H7 (cell line): Measurements from ENCODE around the gene EIF4G2. TPM values are rescaled to one million over a fixed set of nuclear protein-coding genes. Genes with fewer than 3 reads are reported as not detected.

ENCODE experiments used
- DNase-seq: peaks from one replicate; pipeline ENCODE4 v3.0.0; 2012
- H3K27me3 ChIP-seq: 2 replicates; pipeline ENCODE4 v1.6.0; 2011; ENCODE audit warnings: mild to moderate bottlenecking, low read length; ENCODE audit not compliant: control insufficient read depth, insufficient read depth
- H3K36me3 ChIP-seq: replicated peaks from 2 replicates; pipeline ENCODE4 v1.5.1; 2011; ENCODE audit warnings: low read length; ENCODE audit not compliant: control insufficient read depth, insufficient read depth
- H3K4me3 ChIP-seq: 2 replicates; pipeline ENCODE4 v1.5.1; 2011; ENCODE audit warnings: low read depth, mild to moderate bottlenecking, control low read depth, low read length, moderate library complexity; ENCODE audit not compliant: insufficient read depth
- total RNA-seq: library from RNA; depleted of rRNA; stranded (reverse); fragments of >200 nt; shearing (Covaris generic); gene quantifications from 2 replicates; pipeline ENCODE4 v1.2.3, GENCODE V29; 2014

The EIF4G2 gene
- total RNA-seq, 1 experiment from 2014 or later, result 799 TPM

- Histone ChIP-seq H3K36me3 (peaks cover 10% of the 10 kb centered on the region), H3K4me3 (no peak overlapping the region), H3K27me3 (no peaks in the 10 kb centered on the region)
- peak; percentile 51 for DNase-seq
Observed at GRCh38 chr11:10770626-10771254, 38.0 kb downstream of the EIF4G2 start.

GRCh38 chr11:10764412-10764811 lies 44.3 kb downstream of the EIF4G2 start:
- peaks cover 5% of the 10 kb centered on the region for H3K36me3 ChIP-seq
- H3K4me3 ChIP-seq, result no peak overlapping the region
- no peak for DNase-seq
- H3K27me3 ChIP-seq, result no peaks in the 10 kb centered on the region

GRCh38 chr11:10763766-10764165 lies 45.0 kb downstream of the EIF4G2 start:
- peaks cover 5% of the 10 kb centered on the region for H3K36me3 ChIP-seq
- DNase-seq, result no peak
- H3K27me3 ChIP-seq, result no peaks in the 10 kb centered on the region
- H3K4me3 ChIP-seq, result no peak overlapping the region

- H3K36me3 ChIP-seq, result peaks cover 5% of the 10 kb centered on the region
- no peak for DNase-seq
- no peaks in the 10 kb centered on the region for H3K27me3 ChIP-seq
- H3K4me3 ChIP-seq, result no peak overlapping the region
Observed at GRCh38 chr11:10762913-10763421, 45.8 kb downstream of the EIF4G2 start.

- no peak overlapping the region for H3K4me3 ChIP-seq
- H3K36me3 ChIP-seq, result peaks cover 2% of the 10 kb centered on the region
- no peak for DNase-seq
- no peaks in the 10 kb centered on the region for H3K27me3 ChIP-seq
Observed at GRCh38 chr11:10762185-10762584, 46.5 kb downstream of the EIF4G2 start.

GRCh38 chr11:10761085-10761698 lies 47.5 kb downstream of the EIF4G2 start:
- Histone ChIP-seq H3K36me3 (peaks cover 5% of the 10 kb centered on the region), H3K27me3 (no peaks in the 10 kb centered on the region), H3K4me3 (no peak overlapping the region)
- no peak for DNase-seq

GRCh38 chr11:10758957-10759356 lies 49.8 kb downstream of the EIF4G2 start:
- H3K4me3 ChIP-seq, result no peak overlapping the region
- DNase-seq, result no peak
- no peaks in the 10 kb centered on the region for H3K27me3 ChIP-seq
- peaks cover 5% of the 10 kb centered on the region for H3K36me3 ChIP-seq

GRCh38 chr11:10752486-10752885 lies 56.2 kb downstream of the EIF4G2 start:
- peaks cover 3% of the 10 kb centered on the region for H3K36me3 ChIP-seq
- H3K27me3 ChIP-seq, result no peaks in the 10 kb centered on the region
- DNase-seq, result no peak
- no peak overlapping the region for H3K4me3 ChIP-seq

GRCh38 chr11:10752061-10752460 lies 56.7 kb downstream of the EIF4G2 start:
- DNase-seq, result no peak

GRCh38 chr11:10751581-10751940 lies 57.2 kb downstream of the EIF4G2 start:
- Histone ChIP-seq H3K36me3 (no peaks in the 10 kb centered on the region; the same call in none of the 2 replicates), H3K27me3 (no peaks in the 10 kb centered on the region), H3K4me3 (peak overlapping the region; percentile 84)
- DNase-seq, result no peak

More at GRCh38 chr11:10752061-10752460, 56.7 kb downstream of the EIF4G2 start:
- H3K36me3 ChIP-seq, result peaks cover 1% of the 10 kb centered on the region
- peak overlapping the region; percentile 84 for H3K4me3 ChIP-seq
- H3K27me3 ChIP-seq, result no peaks in the 10 kb centered on the region

GRCh38 chr11:10750838-10751580 lies 57.7 kb downstream of the EIF4G2 start, which contains the start of gene CTR9:
CTR9 (plus strand) TSS chr11:10751246; CDS start chr11:10751413, 167 bp downstream.
- H3K27me3 ChIP-seq, result no peaks in the 10 kb centered on the region
- DNase-seq, result peak; percentile 84
- peak within 1 kb of the TSS; percentile 84 for H3K4me3 ChIP-seq
- H3K36me3 ChIP-seq, result no peaks in the 10 kb centered on the region; the same call in none of the 2 replicates

- H3K4me3 ChIP-seq, result no peak overlapping the region
- DNase-seq, result no peak
- no peaks in the 10 kb centered on the region for H3K36me3 ChIP-seq
- H3K27me3 ChIP-seq, result no peaks in the 10 kb centered on the region
Observed at GRCh38 chr11:10749476-10749875, 59.2 kb downstream of the EIF4G2 start.

GRCh38 chr11:10747733-10748132 lies 61.0 kb downstream of the EIF4G2 start:
- H3K27me3 ChIP-seq, result no peaks in the 10 kb centered on the region
- no peak for DNase-seq

More at GRCh38 chr11:10747733-10748132, 61.0 kb downstream of the EIF4G2 start:
- no peak overlapping the region for H3K4me3 ChIP-seq
- no peaks in the 10 kb centered on the region for H3K36me3 ChIP-seq
